ENCODE data around the gene ADGRL3.

Gene ADGRL3

GRCh38 chr4:61882381-61882780, 682.3 kb downstream of the ADGRL3 start:
- peaks cover 9% of the 10 kb centered on the region for H3K9me3 Mint-ChIP-seq
- no peaks in the 10 kb centered on the region for H3K36me3 Mint-ChIP-seq
- ATAC-seq (no peak), DNase-seq (ENCODE audit: low spot score in 2 of 2) (no peak)
- no peaks in the 10 kb centered on the region for H3K4me1 Mint-ChIP-seq
- H3K4me3 Mint-ChIP-seq, result no peak overlapping the region
- no peak overlapping the region for H3K27ac Mint-ChIP-seq

GRCh38 chr4:61886131-61886530, 686.0 kb downstream of the ADGRL3 start:
- Mint-ChIP-seq H3K4me3 (no peak overlapping the region), H3K27ac (no peak overlapping the region), H3K9me3 (peaks cover 17% of the 10 kb centered on the region), H3K4me1 (no peaks in the 10 kb centered on the region), H3K36me3 (no peaks in the 10 kb centered on the region)
- DNase-seq (ENCODE audit: low spot score in 2 of 2), result no peak
- ATAC-seq, result no peak

GRCh38 chr4:61889117-61889516, 689.0 kb downstream of the ADGRL3 start:
- Mint-ChIP-seq H3K36me3 (no peaks in the 10 kb centered on the region), H3K9me3 (peaks cover 19% of the 10 kb centered on the region), H3K27ac (no peak overlapping the region), H3K4me3 (no peak overlapping the region), H3K4me1 (no peaks in the 10 kb centered on the region)
- no peak for DNase-seq (ENCODE audit: low spot score in 2 of 2)
- no peak for ATAC-seq

GRCh38 chr4:61890321-61890720, 690.2 kb downstream of the ADGRL3 start:
- DNase-seq (ENCODE audit: low spot score in 2 of 2) (no peak), ATAC-seq (no peak)
- no peaks in the 10 kb centered on the region for H3K4me1 Mint-ChIP-seq
- no peak overlapping the region for H3K27ac Mint-ChIP-seq
- no peak overlapping the region for H3K4me3 Mint-ChIP-seq
- peaks cover 19% of the 10 kb centered on the region for H3K9me3 Mint-ChIP-seq
- H3K36me3 Mint-ChIP-seq, result no peaks in the 10 kb centered on the region

GRCh38 chr4:61891953-61892352, 691.8 kb downstream of the ADGRL3 start:
- Mint-ChIP-seq H3K36me3 (no peaks in the 10 kb centered on the region), H3K4me1 (no peaks in the 10 kb centered on the region), H3K9me3 (peaks cover 16% of the 10 kb centered on the region), H3K4me3 (no peak overlapping the region), H3K27ac (no peak overlapping the region)
- no peak for ATAC-seq
- no peak for DNase-seq (ENCODE audit: low spot score in 2 of 2)

- Mint-ChIP-seq H3K36me3 (no peaks in the 10 kb centered on the region), H3K27ac (no peak overlapping the region), H3K9me3 (peaks cover 7% of the 10 kb centered on the region), H3K4me1 (no peaks in the 10 kb centered on the region), H3K4me3 (no peak overlapping the region)
- ATAC-seq, result no peak
- no peak for DNase-seq (ENCODE audit: low spot score in 2 of 2)
Measured at GRCh38 chr4:61896634-61897033, 696.5 kb downstream of the ADGRL3 start.

- H3K4me1 Mint-ChIP-seq, result no peaks in the 10 kb centered on the region
- H3K27ac Mint-ChIP-seq, result no peak overlapping the region
- ATAC-seq (no peak), DNase-seq (ENCODE audit: low spot score in 2 of 2) (no peak)
- H3K9me3 Mint-ChIP-seq, result peaks cover 5% of the 10 kb centered on the region
- no peaks in the 10 kb centered on the region for H3K36me3 Mint-ChIP-seq
- H3K4me3 Mint-ChIP-seq, result no peak overlapping the region
Measured at GRCh38 chr4:61909031-61909430, 708.9 kb downstream of the ADGRL3 start.

- Mint-ChIP-seq H3K4me1 (no peaks in the 10 kb centered on the region), H3K4me3 (no peak overlapping the region), H3K27ac (no peak overlapping the region), H3K36me3 (no peaks in the 10 kb centered on the region), H3K9me3 (peaks cover 7% of the 10 kb centered on the region)
- no peak for ATAC-seq
- no peak for DNase-seq (ENCODE audit: low spot score in 2 of 2)
Measured at GRCh38 chr4:61911313-61911756, 711.2 kb downstream of the ADGRL3 start.

GRCh38 chr4:61913619-61914018, 713.5 kb downstream of the ADGRL3 start:
- H3K36me3 Mint-ChIP-seq, result no peaks in the 10 kb centered on the region
- ATAC-seq (no peak), DNase-seq (ENCODE audit: low spot score in 2 of 2) (no peak)
- H3K27ac Mint-ChIP-seq, result no peak overlapping the region
- peaks cover 15% of the 10 kb centered on the region for H3K9me3 Mint-ChIP-seq
- no peaks in the 10 kb centered on the region for H3K4me1 Mint-ChIP-seq
- H3K4me3 Mint-ChIP-seq, result no peak overlapping the region

- Mint-ChIP-seq H3K4me1 (no peaks in the 10 kb centered on the region), H3K36me3 (no peaks in the 10 kb centered on the region), H3K27ac (no peak overlapping the region), H3K4me3 (no peak overlapping the region), H3K9me3 (peaks cover 12% of the 10 kb centered on the region)
- no peak for ATAC-seq
- no peak for DNase-seq (ENCODE audit: low spot score in 2 of 2)
Measured at GRCh38 chr4:61915501-61915900, 715.4 kb downstream of the ADGRL3 start.

GRCh38 chr4:61918507-61918906, 718.4 kb downstream of the ADGRL3 start:
- no peaks in the 10 kb centered on the region for H3K4me1 Mint-ChIP-seq

GRCh38 chr4:61918987-61919386, 718.9 kb downstream of the ADGRL3 start:
- no peak overlapping the region for H3K27ac Mint-ChIP-seq
- ATAC-seq (no peak), DNase-seq (ENCODE audit: low spot score in 2 of 2) (no peak)
- no peak overlapping the region for H3K4me3 Mint-ChIP-seq
- peaks cover 12% of the 10 kb centered on the region for H3K9me3 Mint-ChIP-seq
- H3K36me3 Mint-ChIP-seq, result no peaks in the 10 kb centered on the region
- H3K4me1 Mint-ChIP-seq, result no peaks in the 10 kb centered on the region

More at GRCh38 chr4:61918507-61918906, 718.4 kb downstream of the ADGRL3 start:
- DNase-seq (ENCODE audit: low spot score in 2 of 2), result no peak
- no peak overlapping the region for H3K4me3 Mint-ChIP-seq
- no peaks in the 10 kb centered on the region for H3K36me3 Mint-ChIP-seq
- no peak overlapping the region for H3K27ac Mint-ChIP-seq
- peaks cover 12% of the 10 kb centered on the region for H3K9me3 Mint-ChIP-seq
- no peak for ATAC-seq

GRCh38 chr4:61919561-61919960, 719.4 kb downstream of the ADGRL3 start:
- Mint-ChIP-seq H3K4me1 (no peaks in the 10 kb centered on the region), H3K9me3 (peaks cover 12% of the 10 kb centered on the region), H3K4me3 (no peak overlapping the region), H3K27ac (no peak overlapping the region), H3K36me3 (no peaks in the 10 kb centered on the region)
- DNase-seq (ENCODE audit: low spot score in 2 of 2) (no peak), ATAC-seq (no peak)

GRCh38 chr4:61921920-61922319, 721.8 kb downstream of the ADGRL3 start:
- Mint-ChIP-seq H3K9me3 (peaks cover 15% of the 10 kb centered on the region), H3K36me3 (no peaks in the 10 kb centered on the region), H3K4me3 (no peak overlapping the region), H3K27ac (no peak overlapping the region), H3K4me1 (no peaks in the 10 kb centered on the region)
- DNase-seq (ENCODE audit: low spot score in 2 of 2) (no peak), ATAC-seq (no peak)

GRCh38 chr4:61922766-61923165, 722.6 kb downstream of the ADGRL3 start:
- H3K4me1 Mint-ChIP-seq, result no peaks in the 10 kb centered on the region

GRCh38 chr4:61923179-61923578, 723.1 kb downstream of the ADGRL3 start:
- Mint-ChIP-seq H3K36me3 (no peaks in the 10 kb centered on the region), H3K27ac (no peak overlapping the region), H3K4me3 (no peak overlapping the region), H3K9me3 (peaks cover 8% of the 10 kb centered on the region), H3K4me1 (no peaks in the 10 kb centered on the region)
- ATAC-seq, result no peak
- no peak for DNase-seq (ENCODE audit: low spot score in 2 of 2)

More at GRCh38 chr4:61922766-61923165, 722.6 kb downstream of the ADGRL3 start:
- ATAC-seq (no peak), DNase-seq (ENCODE audit: low spot score in 2 of 2) (no peak)
- Mint-ChIP-seq H3K27ac (no peak overlapping the region), H3K9me3 (peaks cover 11% of the 10 kb centered on the region), H3K4me3 (no peak overlapping the region), H3K36me3 (no peaks in the 10 kb centered on the region)

- DNase-seq (ENCODE audit: low spot score in 2 of 2) (no peak), ATAC-seq (no peak)
- Mint-ChIP-seq H3K36me3 (no peaks in the 10 kb centered on the region), H3K27ac (no peak overlapping the region), H3K4me3 (no peak overlapping the region), H3K4me1 (no peaks in the 10 kb centered on the region), H3K9me3 (peaks cover 5% of the 10 kb centered on the region)
Measured at GRCh38 chr4:61924131-61924530, 724.0 kb downstream of the ADGRL3 start.

Data from stimulated activated effector memory CD8-positive, alpha-beta T cell treated with anti-CD3 and anti-CD28 coated beads, Interleukin-12 subunit alpha, Interleukin-12 subunit beta, amount 100 ng/mL, for 72 hours (primary cell).